Left ventricle myocardium superior (tissue), 1 donor: Measurements from ENCODE around the gene TBC1D22B. TPM values are rescaled to one million over a fixed set of nuclear protein-coding genes. Genes with fewer than 3 reads are reported as not detected.

Experiments used
- ATAC-seq: fragments of 200-7000 bp; cut with Tn5 transposase; one replicate; pipeline ENCODE4 v1.9.1; 2020; ENCODE audit warnings: mild to moderate bottlenecking, moderate library complexity
- DNase-seq: peaks from one replicate; pipeline ENCODE4 v3.0.0-alpha.2; 2020
- intact Hi-C: fragments of 100-400 bp; cut with micrococcal nuclease; formaldehyde crosslinking; loops from one replicate; pipeline ENCODE4 v1.11.0; 2022
- total RNA-seq: library from RNA; stranded (reverse); fragmentation: NEBNext Ultra II Directional; extraction: Animal tissue kit (Norgen Biotek cat#: 25700); gene quantifications from one replicate; pipeline ENCODE4 v1.2.1, GENCODE V29; 2021
- donor health status: DM: no; HTN: yes; CAD: no; lungs with severe emphysema.

TBC1D22B gene
- total RNA-seq, 1 donor from 2014 or later = 6.3 TPM

DNA sequence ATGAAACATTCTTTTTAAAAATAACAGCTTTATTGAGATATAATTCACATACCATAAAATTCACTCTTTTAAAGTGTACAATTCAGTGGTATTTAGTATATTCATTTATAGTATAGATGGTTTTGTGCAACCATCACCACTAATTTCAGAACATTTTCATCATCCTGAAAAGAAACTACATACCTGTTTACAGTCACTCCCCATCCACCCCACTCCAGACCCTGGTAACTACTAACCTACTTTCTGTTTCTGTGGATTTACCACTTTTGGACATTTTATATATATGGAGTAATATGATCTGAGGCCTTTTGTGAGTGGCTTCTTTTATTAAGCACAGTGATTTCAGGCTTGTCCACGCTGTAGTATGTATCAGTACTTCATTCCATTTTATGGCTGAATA, 2.9 kb downstream of the TBC1D22B start:
- no peak for DNase-seq
- intact Hi-C loops = no loop called here
- ATAC-seq = no peak

DNA sequence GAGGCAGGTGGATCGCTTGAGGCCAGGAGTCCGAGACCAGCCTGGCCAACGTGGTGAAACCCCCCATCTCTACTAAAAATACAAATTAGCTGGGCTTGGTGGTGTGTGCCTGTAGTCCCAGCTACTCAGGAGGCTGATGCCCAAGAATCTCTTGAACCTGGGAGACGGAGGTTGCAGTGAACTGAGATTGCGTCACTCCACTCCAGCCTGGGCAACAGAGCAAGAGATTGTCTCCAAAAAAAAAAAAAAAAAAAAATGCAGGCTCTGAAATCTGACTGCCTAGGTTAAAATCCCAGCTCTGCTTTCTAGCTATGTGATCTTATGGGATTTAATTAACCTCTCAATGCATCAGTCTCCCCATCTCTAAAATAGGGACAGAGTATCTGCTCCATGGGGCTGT, 3.6 kb downstream of the TBC1D22B start:
- intact Hi-C loops = no loop called here
- ATAC-seq (no peak), DNase-seq (no peak)

DNA sequence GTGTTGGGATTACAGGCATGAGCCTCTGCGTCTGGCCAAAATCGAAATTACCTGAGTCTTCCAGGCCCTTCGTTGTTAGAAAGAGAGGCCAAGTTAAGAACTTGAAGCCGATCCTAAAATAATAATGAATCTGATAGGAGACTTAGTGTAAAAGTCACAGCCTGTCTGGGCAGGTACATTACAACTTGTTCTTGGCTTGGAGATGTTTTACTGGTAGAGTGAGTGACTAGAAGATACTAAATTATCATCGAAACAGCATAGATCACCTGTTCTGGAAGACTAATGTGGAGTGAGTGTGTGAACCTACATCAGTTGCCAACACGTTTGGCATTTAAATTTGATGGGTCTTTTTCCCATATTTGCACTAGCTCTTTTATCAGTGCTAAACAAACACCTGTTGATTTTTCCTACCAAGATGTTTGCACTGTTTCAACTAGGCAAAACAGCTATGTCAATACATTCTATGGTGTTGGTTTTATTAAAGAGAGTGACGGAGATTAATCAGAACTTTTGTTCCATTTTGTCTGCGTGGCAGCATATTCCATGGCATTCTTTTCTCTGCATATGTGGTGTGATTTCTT, 5.0 kb downstream of the TBC1D22B start:
- DNase-seq (no peak), ATAC-seq (no peak)
- intact Hi-C loops = no loop called here

DNA sequence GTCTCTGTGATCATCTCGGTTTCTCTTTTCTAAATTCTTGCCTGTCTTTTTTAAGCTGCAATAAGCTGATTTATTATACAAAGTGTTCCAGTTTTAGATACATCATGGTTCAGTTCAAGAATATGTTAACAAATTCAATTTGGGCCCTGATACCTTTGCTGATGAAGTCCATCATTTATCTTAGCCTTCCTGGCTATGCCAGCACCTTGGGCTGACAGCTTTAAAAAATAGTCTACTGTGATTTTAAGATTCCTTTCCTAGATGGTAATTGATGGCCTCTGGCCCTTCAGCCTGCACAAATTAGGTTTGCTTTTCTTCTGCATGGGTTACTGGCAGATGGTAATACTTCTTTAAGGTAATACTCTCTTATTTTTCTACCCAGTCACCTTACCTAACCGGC, 7.4 kb downstream of the TBC1D22B start:
- ATAC-seq (no peak), DNase-seq (no peak)
- intact Hi-C loops = no loop called here

DNA sequence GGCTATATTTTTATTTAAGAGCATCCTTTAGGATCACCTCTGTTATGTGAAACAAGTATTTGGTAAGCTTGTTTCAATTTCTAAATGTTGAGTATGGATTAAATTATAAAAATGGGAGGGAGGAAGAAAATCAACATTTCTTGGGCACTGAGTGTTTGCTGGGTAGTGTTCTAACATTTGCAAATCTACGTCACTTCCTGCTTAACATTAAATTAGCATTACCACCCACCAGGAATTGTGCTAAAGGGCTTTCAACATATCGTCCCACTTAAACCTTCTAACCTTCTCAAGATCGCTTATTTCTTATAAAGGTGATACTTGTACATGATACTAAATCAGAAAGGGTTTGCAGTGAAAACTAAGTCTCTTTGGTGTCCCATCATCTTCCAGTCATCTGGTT, 8.3 kb downstream of the TBC1D22B start:
- ATAC-seq (no peak), DNase-seq (no peak)
- intact Hi-C loops = no loop called here

DNA sequence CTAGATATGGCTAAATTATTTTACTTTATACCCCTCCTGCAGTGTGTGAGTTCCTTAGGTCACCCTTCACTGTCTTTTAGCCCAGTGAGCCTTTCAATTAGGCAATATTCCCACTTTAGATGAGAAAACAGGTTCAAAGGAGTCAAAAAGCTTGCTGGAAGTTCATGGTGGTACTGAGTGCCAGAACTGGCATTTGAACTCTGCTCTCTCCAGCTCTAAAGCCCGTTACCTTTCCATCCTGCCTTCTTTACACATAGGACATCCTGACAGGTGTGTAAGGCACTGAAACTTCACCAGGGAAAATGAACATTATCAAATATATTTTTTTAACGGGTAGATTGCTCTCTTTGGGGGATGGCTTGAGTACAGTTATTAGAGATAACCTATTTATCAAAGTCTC, 11.5 kb downstream of the TBC1D22B start:
- intact Hi-C loops = no loop called here
- ATAC-seq (no peak), DNase-seq (no peak)

DNA sequence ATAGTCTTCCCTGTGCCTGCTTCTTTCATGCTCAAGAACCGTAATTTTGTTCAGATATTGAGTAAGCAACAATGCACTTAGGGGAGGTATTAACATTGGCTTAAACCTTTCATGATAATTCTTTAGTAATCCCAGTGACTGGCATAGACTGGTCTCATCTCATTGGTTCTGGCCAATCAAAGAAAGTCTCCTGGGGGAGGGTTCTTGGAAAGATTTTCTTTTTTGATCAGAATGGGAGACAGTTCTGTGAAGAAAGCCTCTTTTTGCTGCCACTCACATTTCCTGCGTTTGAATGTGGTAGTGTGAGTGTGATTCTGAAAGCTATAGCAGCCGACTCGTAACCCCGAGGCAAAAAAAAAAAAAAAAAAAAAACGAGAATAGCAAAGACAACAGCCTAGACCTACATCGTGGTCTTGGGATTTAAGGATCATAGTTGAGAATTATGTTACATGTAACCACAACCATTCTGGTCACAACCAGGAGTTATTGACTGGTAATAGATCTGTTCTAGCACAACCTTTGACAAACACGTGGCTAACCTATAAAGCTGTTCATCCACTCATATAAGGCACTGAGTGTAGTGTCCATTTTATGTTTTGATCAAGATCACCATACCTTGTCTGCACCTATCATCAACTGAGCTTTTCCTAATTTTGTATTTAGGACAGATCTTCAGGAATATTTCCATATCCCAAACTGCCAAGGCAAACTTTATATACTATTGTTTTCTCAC, 15.4 kb downstream of the TBC1D22B start:
- DNase-seq = no peak
- no peak for ATAC-seq
- intact Hi-C loops = no loop called here

DNA sequence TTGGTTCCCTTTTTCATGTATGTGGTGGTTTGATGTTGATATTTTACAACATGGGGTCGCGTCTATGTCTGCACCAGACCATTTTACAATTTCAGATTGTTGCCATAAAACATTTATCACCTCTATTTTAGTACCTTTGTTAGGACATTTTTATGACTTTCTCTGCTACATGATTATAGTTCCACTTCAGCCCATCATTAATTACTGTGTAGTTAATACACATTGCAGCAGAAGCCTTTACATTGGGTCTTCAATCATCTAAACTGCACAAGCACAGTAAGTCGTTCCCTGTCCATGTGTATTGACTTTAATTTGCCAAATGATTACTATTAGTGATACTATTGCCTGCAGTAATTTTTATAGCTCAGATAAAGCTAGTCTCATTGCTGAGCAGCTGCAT, 16.1 kb downstream of the TBC1D22B start:
- ATAC-seq (no peak), DNase-seq (no peak)
- intact Hi-C loops = no loop called here

DNA sequence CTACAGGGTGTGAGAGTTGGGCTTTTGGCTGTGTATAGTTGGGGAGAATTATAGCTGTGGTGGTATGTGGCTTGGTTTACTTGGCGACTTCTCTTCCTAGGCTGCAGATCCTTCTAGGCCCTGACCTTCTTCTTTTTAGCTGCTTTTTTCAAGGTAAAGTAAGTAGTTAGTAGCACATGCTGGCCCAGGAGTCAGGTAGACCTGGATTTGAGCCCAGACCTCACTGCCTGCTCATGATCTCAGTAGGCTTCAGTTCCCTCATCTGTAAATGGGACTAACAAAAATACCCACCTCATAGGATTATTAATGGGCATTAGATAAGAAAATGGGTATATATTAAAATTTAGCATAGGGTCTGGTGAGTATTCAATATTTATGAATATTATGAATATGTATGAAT, 17.8 kb downstream of the TBC1D22B start:
- no peak for DNase-seq

DNA sequence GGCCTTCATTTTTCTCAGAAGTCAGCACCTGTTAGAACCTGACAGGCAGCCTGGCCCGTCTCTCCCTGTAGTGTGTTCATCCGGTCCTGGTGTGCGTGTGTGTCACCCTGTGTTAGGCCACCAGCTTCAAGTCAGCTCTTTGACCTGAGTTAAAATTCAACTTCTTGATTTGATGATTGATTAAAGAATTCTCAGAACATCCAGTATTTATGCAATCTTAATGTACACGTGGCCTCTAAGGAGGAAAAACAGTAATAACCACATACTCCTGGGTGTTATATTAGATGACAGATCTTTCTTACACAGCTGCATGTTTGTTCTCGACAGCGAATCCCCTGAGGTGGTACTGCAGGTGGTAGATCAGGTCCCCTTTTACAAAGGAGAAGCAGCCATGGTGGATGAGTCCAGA, 19.4 kb downstream of the TBC1D22B start:
- no peak for ATAC-seq
- no peak for DNase-seq
- intact Hi-C loops = no loop called here

More for the DNA sequence above, 17.8 kb downstream of the TBC1D22B start:
- no peak for ATAC-seq
- intact Hi-C loops = no loop called here

DNA sequence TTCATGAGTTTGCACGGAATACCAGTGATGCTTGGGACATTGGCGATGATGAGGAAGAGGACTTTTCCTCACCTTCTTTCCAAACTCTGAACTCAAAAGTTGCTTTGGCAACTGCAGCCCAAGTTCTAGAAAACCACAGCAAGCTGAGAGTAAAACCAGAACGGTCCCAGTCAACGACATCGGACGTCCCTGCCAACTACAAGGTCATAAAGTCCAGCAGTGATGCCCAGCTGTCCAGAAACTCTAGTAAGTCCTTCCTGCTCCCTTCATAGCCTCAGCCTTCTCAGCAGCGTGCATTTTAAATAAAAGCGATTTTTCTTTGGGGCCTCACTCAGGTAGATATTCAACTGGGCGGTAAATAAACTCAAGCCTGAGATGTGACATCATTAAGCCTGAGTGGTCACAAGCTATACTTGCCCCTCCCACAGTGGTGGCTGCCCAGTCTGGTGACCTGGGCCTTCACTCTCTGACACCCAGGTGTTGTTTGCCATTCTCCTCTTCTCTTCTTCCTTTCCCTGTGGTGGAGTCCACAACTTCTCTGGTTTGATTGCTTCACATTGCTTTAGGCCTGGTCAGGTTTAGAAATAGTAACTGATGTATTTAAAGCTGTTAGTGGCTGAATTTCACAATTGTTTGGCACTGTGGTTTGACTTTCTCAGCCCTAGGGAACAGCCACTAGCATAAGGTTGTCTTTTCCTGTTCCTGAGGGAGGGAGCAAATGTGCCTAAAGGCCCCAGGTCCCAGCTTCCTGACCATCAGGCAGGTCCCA, 22.0 kb downstream of the TBC1D22B start:
- ATAC-seq = peak; percentile 72
- intact Hi-C loops = no loop called here
- no peak for DNase-seq

DNA sequence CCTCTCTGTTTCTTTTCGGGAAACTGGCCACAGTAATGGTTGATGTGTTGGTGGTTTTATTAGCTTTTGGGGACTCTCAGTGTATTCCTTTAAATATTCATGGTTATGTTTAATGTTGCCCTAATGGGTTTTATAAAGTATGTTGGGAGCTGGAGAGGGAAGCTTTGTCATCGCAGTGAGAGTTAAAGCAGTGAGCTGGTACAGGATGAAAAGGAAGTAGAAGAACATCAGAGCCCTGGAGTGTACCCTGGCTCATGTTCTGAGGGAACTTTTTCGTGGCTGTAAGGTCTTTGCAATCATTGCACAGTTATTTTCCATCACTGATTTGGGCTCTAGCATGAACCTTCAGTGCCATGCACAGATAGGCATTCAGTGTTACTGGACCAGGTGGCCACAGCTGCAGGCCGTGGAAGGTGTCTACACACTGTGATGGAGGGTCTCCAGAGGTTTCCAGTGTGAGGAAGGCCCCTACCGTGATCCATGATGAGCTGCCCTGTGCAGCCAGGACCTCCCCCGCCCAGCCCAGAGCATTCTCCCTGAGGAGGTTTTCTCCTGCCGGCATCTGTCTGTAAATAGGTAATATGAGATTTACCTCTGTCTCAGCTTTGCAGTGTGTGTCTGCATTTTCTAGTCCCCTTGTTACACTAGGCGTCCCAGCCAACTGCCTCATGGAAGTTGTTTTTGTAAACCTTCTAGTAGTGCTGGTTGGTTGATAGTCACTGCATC, 22.8 kb downstream of the TBC1D22B start:
- DNase-seq = no peak
- no peak for ATAC-seq
- intact Hi-C loops = no loop called here

DNA sequence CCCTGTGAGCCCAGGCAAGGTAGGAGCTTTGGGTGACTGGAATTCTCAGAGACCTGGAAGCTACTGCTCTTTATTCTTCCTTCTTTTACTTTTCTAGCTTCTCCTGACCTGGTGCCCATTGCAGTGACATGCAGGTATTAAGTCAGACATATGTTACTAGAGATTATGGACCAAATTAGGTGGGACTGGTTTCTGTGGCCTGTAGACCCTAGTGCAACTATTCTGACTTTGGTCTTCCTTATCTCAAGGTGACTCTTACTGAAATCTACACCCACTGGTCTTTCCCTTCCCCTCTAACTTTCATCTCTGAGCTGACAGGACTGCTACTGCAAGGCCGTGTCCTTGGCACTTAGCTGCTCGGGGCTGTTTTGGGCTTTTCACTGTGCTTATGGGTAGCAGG, 24.8 kb downstream of the TBC1D22B start:
- intact Hi-C loops = no loop called here
- no peak for ATAC-seq
- no peak for DNase-seq

DNA sequence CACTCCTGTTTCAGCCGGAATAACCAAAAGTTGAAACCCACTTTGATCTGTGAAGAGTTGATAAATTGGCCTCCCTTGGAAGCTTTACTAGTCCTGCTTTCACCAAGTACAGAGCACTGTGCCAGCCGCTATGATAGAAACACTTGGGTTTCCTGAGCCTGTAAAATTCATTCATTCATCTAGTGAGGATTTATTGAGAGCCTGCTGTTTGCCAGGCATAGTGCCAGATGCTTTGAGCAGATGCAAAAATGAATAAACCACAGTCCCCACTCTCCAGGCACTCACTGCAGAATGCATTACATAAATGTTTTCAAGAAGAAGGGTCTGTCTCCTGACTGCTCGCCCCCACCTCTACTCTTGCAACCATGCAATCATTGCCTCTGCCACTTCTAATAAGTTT, 25.7 kb downstream of the TBC1D22B start:
- DNase-seq (no peak), ATAC-seq (no peak)
- intact Hi-C loops = no loop called here

DNA sequence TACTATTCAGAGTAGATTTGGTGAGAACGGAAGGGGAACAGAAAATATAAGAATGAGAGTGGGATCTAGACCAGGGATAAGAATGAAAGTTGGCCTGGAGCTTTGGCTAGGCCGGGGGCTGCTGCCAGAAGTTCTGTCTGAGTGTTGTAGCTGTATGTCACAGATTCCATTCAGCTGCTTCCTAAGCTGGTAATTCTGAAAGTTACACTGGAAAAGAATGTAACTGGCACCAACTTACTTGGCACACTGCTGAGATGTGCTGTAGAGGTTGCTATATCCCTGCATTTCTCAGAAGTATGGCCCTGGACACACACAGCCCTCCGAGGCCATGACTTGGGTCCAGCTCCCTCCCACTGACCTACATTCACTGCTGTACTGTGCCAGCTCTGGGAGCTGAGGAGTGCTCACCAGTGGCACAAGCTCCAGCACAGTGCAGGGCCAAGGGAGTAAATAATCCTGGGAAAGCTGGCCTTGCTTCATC, 26.1 kb downstream of the TBC1D22B start:
- intact Hi-C loops = no loop called here
- DNase-seq (peak; percentile 78), ATAC-seq (peak; percentile 94)

DNA sequence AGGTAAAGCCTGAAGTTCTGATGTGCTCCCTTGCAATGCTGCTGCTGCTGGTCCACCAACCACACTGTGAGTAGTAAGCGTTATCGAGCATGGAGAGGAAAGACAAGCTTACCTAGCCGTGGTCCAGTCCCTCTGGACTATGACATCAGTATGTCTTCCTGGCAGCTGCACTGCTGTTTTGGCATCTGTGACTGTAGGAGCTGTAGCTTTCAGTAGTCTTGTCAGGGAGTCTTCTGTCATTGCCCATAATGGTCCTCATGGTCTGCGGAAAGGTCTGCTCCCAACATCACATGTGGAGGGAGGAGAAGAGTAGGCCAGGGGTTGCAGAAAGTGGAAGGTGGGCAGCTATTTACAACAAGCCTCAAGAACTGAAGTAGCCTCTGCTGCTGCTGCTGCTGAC, 27.2 kb downstream of the TBC1D22B start:
- DNase-seq (no peak), ATAC-seq (no peak)
- intact Hi-C loops = no loop called here

DNA sequence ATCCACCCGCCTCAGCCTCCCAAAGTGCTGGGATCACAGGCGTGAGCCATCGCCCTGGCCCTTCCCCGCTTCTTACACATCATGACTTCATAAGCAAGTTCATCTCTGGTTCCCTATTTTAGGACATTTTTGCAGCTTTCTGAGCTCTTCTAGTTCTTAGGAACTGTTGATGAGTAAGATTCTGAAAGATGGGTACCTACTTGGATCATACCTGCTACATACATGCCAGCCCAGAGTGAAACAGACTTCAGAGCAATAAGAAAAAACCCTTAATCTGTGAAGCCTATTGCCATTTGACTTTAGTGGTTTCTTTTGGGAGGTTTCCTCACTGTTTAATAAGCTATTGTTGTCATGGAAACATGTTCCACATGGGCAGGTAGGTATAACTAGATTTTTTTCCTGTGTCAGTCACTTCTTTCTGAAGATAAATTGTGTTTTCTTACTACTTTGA, 28.3 kb downstream of the TBC1D22B start:
- no peak for ATAC-seq
- no peak for DNase-seq
- intact Hi-C loops = no loop called here

DNA sequence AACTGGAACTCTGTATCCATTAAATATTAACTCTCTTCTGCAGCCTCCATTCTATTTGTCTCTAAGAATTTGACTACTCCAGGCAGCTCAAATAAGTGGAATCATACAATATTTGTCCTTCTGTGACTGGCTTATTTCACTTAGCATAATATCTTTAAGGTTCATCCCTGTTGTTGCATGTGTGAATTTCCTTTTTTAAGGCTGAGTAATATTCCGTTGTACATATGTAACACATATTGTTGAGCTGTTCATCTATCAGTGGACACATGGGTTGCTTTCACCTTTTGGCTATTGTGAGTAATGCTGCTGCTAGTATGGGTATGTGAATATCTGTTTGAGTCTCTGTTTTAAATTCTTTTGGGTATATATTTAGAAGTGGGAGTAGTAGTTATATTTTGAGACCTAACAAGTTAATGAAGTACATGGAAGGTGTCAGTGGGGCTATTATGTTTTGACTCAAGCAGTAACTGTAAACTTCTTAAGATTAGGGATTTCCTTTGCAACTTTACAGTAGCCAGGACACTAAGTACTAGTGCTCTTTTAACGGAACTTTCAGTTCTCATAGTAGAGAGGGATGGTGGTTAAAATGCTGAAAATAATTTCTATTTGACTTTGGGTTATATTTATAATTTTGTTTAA, 30.1 kb downstream of the TBC1D22B start:
- no peak for DNase-seq
- no peak for ATAC-seq
- intact Hi-C loops = no loop called here

DNA sequence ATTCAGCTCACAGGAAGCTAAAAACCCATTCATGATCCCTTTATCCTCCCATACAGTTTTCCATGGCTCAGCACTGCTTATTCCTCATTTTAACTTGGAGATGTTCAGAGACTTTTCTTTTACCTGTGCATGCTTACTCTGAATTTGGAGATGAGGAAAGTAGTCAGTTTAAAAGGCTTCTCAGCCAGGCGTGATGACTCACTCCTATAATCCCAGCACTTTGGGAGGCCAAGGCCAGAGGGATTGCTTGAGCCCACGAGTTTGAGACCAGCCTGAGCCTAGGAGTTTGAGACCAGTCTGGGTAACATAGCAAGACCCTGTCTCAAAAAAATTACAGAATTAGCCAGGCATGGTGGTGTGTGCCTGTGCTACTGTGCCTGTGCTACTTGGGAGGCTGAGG, 30.7 kb downstream of the TBC1D22B start:
- intact Hi-C loops = no loop called here
- DNase-seq (no peak), ATAC-seq (no peak)
